Kidney epithelial cell (primary cell): ENCODE data around the gene ZNF778. TPM values are rescaled to one million over a fixed set of nuclear protein-coding genes. Genes with fewer than 3 reads are reported as not detected.

Source experiments
- DNase-seq: peaks from one replicate; pipeline ENCODE4 v3.0.0-alpha.2; 2010; ENCODE audit warnings: low read depth
- H3K27me3 ChIP-seq: 2 replicates; pipeline ENCODE4 v1.6.0; 2011; ENCODE audit warnings: low read length; ENCODE audit not compliant: control insufficient read depth, insufficient read depth
- H3K36me3 ChIP-seq: 2 replicates; pipeline ENCODE4 v1.5.1; 2011; ENCODE audit warnings: low read length; ENCODE audit not compliant: control insufficient read depth, insufficient read depth
- H3K4me3 ChIP-seq: 2 replicates; pipeline ENCODE4 v1.5.1; 2011; ENCODE audit warnings: low read depth, mild to moderate bottlenecking, control low read depth, low read length
- CTCF ChIP-seq: IDR thresholded peaks from 2 replicates; pipeline ENCODE4 v1.5.1; 2011; ENCODE audit warnings: mild to moderate bottlenecking, moderate library complexity, low read length, control low read depth, inconsistent platforms; ENCODE audit not compliant: insufficient read depth, poor library complexity, severe bottlenecking
- total RNA-seq: library from RNA; depleted of rRNA; stranded (reverse); fragments of >200 nt; gene quantifications from 2 replicates; pipeline ENCODE4 v1.2.3, GENCODE V29; 2015

Gene ZNF778
- total RNA-seq, 1 donor from 2014 or later = 17.7 TPM

DNA sequence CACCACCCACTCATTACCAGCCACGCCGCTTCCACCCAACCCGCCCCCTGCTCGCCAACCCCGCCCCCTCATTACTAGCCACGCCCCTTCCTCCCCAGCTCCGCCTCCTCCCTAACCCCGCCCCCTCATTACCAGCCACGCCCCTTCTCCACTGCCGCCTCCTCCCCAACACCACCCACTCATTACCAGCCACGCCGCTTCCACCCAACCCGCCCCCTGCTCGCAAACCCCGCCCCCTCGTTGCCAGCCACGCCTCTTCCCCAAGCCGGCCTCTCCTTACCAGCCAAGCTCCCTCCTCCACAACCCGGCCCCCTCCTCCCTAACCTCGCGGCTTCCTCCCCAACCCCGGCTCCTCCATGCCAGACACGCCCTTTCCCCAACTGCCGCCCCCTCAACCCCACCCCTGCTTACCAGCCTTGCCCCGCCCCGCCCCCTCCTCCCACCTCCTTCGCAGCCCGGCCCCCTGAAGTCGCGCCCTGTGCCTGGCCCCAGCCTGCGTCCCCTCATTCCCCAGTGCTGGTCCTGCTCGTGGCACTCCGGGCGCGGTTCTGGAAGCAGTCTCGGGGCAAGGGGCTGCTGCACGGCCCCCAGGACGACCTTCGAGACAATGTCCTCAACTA is 24.4 kb upstream of the ZNF778 start:
- Histone ChIP-seq H3K27me3 (peaks cover 21% of the 10 kb centered on the region), H3K36me3 (no peaks in the 10 kb centered on the region), H3K4me3 (no peak overlapping the region)
- no peak for DNase-seq
- no peak for TF ChIP-seq CTCF

GRCh38 chr16:89193576-89194293 is 23.8 kb upstream of the ZNF778 start:
- no peak for TF ChIP-seq CTCF
- Histone ChIP-seq H3K36me3 (no peaks in the 10 kb centered on the region), H3K27me3 (peaks cover 21% of the 10 kb centered on the region), H3K4me3 (no peak overlapping the region)
- no peak for DNase-seq

DNA sequence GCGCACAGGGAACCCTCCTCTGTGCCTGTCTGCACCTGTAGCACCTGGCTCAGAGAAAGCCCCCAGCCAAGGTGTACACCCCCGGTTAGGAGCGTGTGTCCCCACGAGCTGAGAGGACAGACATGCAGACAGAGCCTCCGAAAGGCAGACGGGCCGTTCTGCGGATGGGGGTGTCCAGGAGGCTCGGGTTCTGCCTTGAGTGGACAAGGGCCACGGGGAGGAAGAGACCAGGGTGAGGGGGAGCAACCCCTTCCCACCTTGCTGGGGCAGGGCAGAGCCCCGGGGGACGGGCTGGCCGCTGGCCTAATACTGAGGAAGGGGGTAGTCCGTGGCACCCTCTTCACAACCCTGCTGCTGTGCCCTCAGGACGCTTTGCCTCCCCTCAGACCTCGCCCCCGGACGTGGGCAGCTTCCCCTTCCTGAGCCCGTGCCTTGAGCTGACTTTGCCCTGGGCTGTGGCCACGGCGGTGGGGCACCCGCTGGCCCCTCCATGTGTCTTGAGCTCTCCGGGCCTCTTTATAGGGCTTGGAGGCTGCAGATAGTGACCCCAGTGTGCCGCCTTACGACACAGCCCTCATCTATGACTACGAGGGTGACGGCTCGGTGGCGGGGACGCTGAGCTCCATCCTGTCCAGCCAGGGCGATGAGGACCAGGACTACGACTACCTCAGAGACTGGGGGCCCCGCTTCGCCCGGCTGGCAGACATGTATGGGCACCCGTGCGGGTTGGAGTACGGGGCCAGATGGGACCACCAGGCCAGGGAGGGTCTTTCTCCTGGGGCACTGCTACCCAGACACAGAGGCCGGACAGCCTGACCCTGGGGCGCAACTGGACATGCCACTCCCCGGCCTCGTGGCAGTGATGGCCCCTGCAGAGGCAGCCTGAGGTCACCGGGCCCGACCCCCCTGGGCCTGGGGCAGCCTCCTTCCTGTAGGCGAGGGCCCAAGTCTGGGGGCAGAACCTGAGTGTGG is 22.9 kb upstream of the ZNF778 start:
- H3K36me3 ChIP-seq = no peaks in the 10 kb centered on the region
- no peak for TF ChIP-seq CTCF
- peaks cover 29% of the 10 kb centered on the region for H3K27me3 ChIP-seq
- no peak for DNase-seq
- no peak overlapping the region for H3K4me3 ChIP-seq

DNA sequence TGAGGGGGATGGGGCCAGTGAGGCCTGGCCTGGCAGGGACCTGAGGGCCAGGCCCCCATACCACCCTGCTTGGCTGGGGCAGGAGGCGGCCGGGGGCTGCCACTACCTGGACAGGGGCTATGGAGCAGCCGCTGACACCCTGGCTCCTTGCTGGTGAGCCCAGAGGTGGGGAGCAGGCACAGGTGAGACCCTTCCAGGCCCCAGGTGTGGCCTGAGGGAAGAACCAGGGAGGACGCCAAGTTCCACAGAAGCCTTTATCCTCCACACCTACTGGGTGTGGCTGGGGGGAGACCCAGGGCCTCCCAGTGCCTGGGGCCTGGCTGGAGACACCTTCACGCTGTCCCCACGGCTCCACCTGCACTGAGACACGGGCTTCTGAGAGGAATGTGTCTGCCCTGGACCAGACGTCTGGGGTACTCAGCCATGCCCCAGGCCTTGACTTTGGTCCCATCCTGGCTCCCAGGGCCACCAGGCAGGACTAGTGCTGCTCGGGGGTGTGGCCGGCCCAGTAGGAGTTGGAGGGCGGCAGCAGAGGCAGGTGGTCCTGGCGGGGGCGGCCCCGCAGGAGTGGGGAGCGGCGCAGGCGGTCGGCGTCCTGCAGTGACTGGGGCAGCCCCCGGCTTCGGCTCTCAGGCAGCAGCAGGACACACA is 21.9 kb upstream of the ZNF778 start:
- DNase-seq = no peak
- Histone ChIP-seq H3K4me3 (no peak overlapping the region), H3K36me3 (no peaks in the 10 kb centered on the region), H3K27me3 (peaks cover 33% of the 10 kb centered on the region)
- no peak for TF ChIP-seq CTCF

- no peaks in the 10 kb centered on the region for H3K36me3 ChIP-seq
- TF ChIP-seq CTCF = no peak
- H3K27me3 ChIP-seq = peaks cover 27% of the 10 kb centered on the region
- no peak overlapping the region for H3K4me3 ChIP-seq
- DNase-seq = no peak
Measured at GRCh38 chr16:89197033-89197632, 20.4 kb upstream of the ZNF778 start.
